Kidney epithelial cell (primary cell): ENCODE data around the gene INS. TPM values are rescaled to one million over a fixed set of nuclear protein-coding genes. Genes with fewer than 3 reads are reported as not detected.

Experiments used
- DNase-seq: peaks from one replicate; pipeline ENCODE4 v3.0.0-alpha.2; 2010; ENCODE audit warnings: low read depth
- H3K27me3 ChIP-seq: 2 replicates; pipeline ENCODE4 v1.6.0; 2011; ENCODE audit warnings: low read length; ENCODE audit not compliant: control insufficient read depth, insufficient read depth
- H3K36me3 ChIP-seq: 2 replicates; pipeline ENCODE4 v1.5.1; 2011; ENCODE audit warnings: low read length; ENCODE audit not compliant: control insufficient read depth, insufficient read depth
- H3K4me3 ChIP-seq: 2 replicates; pipeline ENCODE4 v1.5.1; 2011; ENCODE audit warnings: low read depth, mild to moderate bottlenecking, control low read depth, low read length
- CTCF ChIP-seq: IDR thresholded peaks from 2 replicates; pipeline ENCODE4 v1.5.1; 2011; ENCODE audit warnings: mild to moderate bottlenecking, moderate library complexity, low read length, control low read depth, inconsistent platforms; ENCODE audit not compliant: insufficient read depth, poor library complexity, severe bottlenecking
- total RNA-seq: library from RNA; depleted of rRNA; stranded (reverse); fragments of >200 nt; gene quantifications from 2 replicates; pipeline ENCODE4 v1.2.3, GENCODE V29; 2015

Gene INS
- total RNA-seq, 1 donor from 2014 or later: not detected

- DNase-seq: no peak
- no peak for TF ChIP-seq CTCF
- Histone ChIP-seq H3K36me3 (no peaks in the 10 kb centered on the region), H3K27me3 (peaks cover 50% of the 10 kb centered on the region), H3K4me3 (no peak overlapping the region)
These were observed 6.8 kb downstream of the INS start for GRCh38 chr11:2154195-2154585.

DNA sequence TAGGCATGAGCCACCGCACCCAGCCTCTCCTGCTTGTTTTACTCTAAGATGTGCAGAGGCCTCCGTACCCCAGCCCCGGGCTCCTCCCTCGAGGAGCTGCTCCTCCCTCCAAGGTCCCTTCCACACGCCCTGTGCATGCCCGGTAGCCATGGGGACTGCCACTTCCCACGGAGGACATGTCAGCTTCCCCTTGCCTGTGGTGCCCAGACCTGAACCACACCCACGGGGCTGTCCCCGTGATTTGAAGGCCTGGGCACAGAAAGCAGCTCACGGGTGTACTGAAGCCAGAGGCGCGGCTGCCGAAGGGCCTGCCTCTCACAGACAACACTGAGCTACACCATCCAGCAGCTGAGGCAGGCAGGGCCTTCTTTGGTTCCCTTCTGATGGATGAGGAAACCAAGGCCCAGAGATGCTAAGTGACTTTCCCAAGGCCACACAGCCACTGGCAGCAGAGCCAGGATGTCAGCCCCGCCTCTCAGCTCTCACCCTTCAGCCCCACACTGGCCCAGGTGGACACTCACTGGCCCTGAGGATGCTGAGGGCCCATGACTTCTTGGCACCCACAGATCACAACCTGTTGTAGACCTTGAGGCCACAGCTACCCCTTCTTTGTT, 7.3 kb downstream of the INS start:
- no peak for TF ChIP-seq CTCF
- Histone ChIP-seq H3K4me3 (no peak overlapping the region), H3K27me3 (peaks cover 51% of the 10 kb centered on the region), H3K36me3 (no peaks in the 10 kb centered on the region)
- DNase-seq: no peak

- H3K27me3 ChIP-seq: peaks cover 57% of the 10 kb centered on the region
- DNase-seq: no peak
- H3K4me3 ChIP-seq: no peak overlapping the region
- H3K36me3 ChIP-seq: no peaks in the 10 kb centered on the region
- peak; percentile 73 for TF ChIP-seq CTCF
These were observed 9.3 kb downstream of the INS start for GRCh38 chr11:2151500-2152257.

GRCh38 chr11:2149864-2150847, 10.9 kb downstream of the INS start:
- H3K4me3 ChIP-seq: no peak overlapping the region
- H3K36me3 ChIP-seq: no peaks in the 10 kb centered on the region
- TF ChIP-seq CTCF: peak; percentile 65
- H3K27me3 ChIP-seq: peaks cover 68% of the 10 kb centered on the region
- DNase-seq: no peak

DNA sequence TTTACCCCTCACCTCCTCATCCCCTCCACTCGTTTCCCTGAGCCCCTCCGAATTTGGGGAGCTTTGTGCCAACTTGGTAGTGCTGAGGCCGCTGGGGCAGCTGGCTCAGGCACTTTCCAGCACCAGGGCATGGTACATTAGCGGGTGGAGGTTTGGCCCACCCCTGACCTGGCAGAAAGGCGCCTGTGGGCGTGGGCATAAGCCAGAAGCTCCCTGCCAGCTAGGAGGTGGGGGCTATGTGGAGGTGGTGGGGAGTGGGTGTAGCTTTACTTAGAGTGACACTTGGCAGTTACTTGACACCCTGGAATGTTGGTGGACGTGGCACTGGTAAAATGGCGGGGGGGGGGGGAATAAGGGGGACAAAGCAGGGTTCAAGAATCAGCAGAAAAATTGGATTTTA, 11.5 kb downstream of the INS start:
- DNase-seq: no peak
- no peak for TF ChIP-seq CTCF
- Histone ChIP-seq H3K4me3 (no peak overlapping the region), H3K27me3 (peaks cover 74% of the 10 kb centered on the region), H3K36me3 (no peaks in the 10 kb centered on the region)
